NCI-H526 (cell line): ENCODE results near the gene SEMA7A.

Source experiments
- DNase-seq, 2 experiments: peaks; one replicate each; lab custom pipeline; 2025; lab: John Stamatoyannopoulos, UW

SEMA7A gene

GRCh38 chr15:74387141-74387541 is 46.6 kb downstream of the SEMA7A start:
- no peak for DNase-seq

- no peak for DNase-seq
Measured at GRCh38 chr15:74386496-74387140, 47.1 kb downstream of the SEMA7A start.

- no peak for DNase-seq
Measured at GRCh38 chr15:74385733-74386132, 48.0 kb downstream of the SEMA7A start.

GRCh38 chr15:74384881-74385643 is 48.7 kb downstream of the SEMA7A start:
- DNase-seq: peak; percentile 11 to 64

GRCh38 chr15:74384566-74384880 is 49.2 kb downstream of the SEMA7A start:
- DNase-seq: no peak

- DNase-seq: no peak
Measured at GRCh38 chr15:74383695-74384565, 49.8 kb downstream of the SEMA7A start.

- DNase-seq: no peak
Measured at GRCh38 chr15:74383286-74383685, 50.5 kb downstream of the SEMA7A start.

- DNase-seq: peak; percentile 57 to 89
Measured at GRCh38 chr15:74382004-74382816, 51.5 kb downstream of the SEMA7A start.

GRCh38 chr15:74381481-74381880 is 52.3 kb downstream of the SEMA7A start:
- DNase-seq: no peak

- no peak for DNase-seq
Measured at GRCh38 chr15:74381190-74381453, 52.6 kb downstream of the SEMA7A start.

GRCh38 chr15:74380361-74381189 is 53.2 kb downstream of the SEMA7A start:
- no peak for DNase-seq

- no peak for DNase-seq
Measured at GRCh38 chr15:74378848-74379247, 54.9 kb downstream of the SEMA7A start.

- DNase-seq: no peak
Measured at GRCh38 chr15:74377831-74378766, 55.7 kb downstream of the SEMA7A start.

GRCh38 chr15:74376825-74377581 is 56.8 kb downstream of the SEMA7A start:
- no peak for DNase-seq

GRCh38 chr15:74376226-74376625 is 57.5 kb downstream of the SEMA7A start:
- DNase-seq: no peak

- DNase-seq: peak; percentile 61 to 90
Measured at GRCh38 chr15:74375303-74375693, 58.5 kb downstream of the SEMA7A start.

GRCh38 chr15:74374648-74375302 is 59.0 kb downstream of the SEMA7A start:
- DNase-seq: peak in 1 of 2 experiments; percentile 49

- peak; percentile 87 to 96 for DNase-seq
Measured at GRCh38 chr15:74373731-74374647, 59.8 kb downstream of the SEMA7A start.
